ENCODE results near the gene CD274.

- TF ChIP-seq, protein P1, sequence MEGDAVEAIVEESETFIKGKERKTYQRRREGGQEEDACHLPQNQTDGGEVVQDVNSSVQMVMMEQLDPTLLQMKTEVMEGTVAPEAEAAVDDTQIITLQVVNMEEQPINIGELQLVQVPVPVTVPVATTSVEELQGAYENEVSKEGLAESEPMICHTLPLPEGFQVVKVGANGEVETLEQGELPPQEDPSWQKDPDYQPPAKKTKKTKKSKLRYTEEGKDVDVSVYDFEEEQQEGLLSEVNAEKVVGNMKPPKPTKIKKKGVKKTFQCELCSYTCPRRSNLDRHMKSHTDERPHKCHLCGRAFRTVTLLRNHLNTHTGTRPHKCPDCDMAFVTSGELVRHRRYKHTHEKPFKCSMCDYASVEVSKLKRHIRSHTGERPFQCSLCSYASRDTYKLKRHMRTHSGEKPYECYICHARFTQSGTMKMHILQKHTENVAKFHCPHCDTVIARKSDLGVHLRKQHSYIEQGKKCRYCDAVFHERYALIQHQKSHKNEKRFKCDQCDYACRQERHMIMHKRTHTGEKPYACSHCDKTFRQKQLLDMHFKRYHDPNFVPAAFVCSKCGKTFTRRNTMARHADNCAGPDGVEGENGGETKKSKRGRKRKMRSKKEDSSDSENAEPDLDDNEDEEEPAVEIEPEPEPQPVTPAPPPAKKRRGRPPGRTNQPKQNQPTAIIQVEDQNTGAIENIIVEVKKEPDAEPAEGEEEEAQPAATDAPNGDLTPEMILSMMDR (IDR thresholded peaks at IDR 0.05; ENCODE audit: borderline replicate concordance, extremely low read depth, low read length, poor library complexity, severe bottlenecking) = no peak
- no peak for TF ChIP-seq EZH2 (IDR thresholded peaks at IDR 0.05; ENCODE audit: borderline replicate concordance, low read depth, low read length, severe bottlenecking)
Observed at GRCh38 chr9:5483306-5483705, 33.0 kb downstream of the CD274 start.

All from DND-41 (cell line).